GM23338 (cell line): Measurements from ENCODE around the gene ABCA7. TPM values are rescaled to one million over a fixed set of nuclear protein-coding genes. Genes with fewer than 3 reads are reported as not detected.

Experiments used
- ATAC-seq: fragments of 200-7000 bp; cut with Tn5 transposase; 3 replicates; pipeline ENCODE4 v1.9.1; 2020
- DNase-seq: peaks from one replicate; pipeline ENCODE4 v3.0.0-alpha.2; 2015; ENCODE audit warnings: low spot score
- H2AFZ ChIP-seq: fragments of 200-600 bp; sonication (generic); 2 replicates; pipeline ENCODE4 v1.8.0; 2016; ENCODE audit warnings: antibody characterized with exemption, mild to moderate bottlenecking, moderate library complexity
- H3F3A ChIP-seq: fragments of 200-600 bp; sonication (generic); replicated peaks from 2 replicates; pipeline ENCODE4 v1.8.0; 2017; ENCODE audit warnings: antibody characterized with exemption, mixed run types, low read depth
- H3K27ac ChIP-seq: fragments of 200-600 bp; sonication (generic); 2 replicates; pipeline ENCODE4 v1.6.1; 2016; ENCODE audit warnings: low read depth
- H3K27me3 ChIP-seq: fragments of 200-600 bp; sonication (generic); 2 replicates; pipeline ENCODE4 v1.8.0; 2016; ENCODE audit warnings: mild to moderate bottlenecking, mixed run types, moderate library complexity; ENCODE audit not compliant: insufficient read depth
- H3K36me3 ChIP-seq: fragments of 200-600 bp; sonication (generic); 2 replicates; pipeline ENCODE4 v1.8.0; 2016; ENCODE audit warnings: mild to moderate bottlenecking; ENCODE audit not compliant: insufficient read depth
- H3K4me1 ChIP-seq: fragments of 200-600 bp; sonication (generic); 2 replicates; pipeline ENCODE4 v1.8.0; 2016; ENCODE audit warnings: mild to moderate bottlenecking, moderate library complexity; ENCODE audit not compliant: insufficient read depth
- H3K4me2 ChIP-seq: fragments of 200-600 bp; sonication (generic); 2 replicates; pipeline ENCODE4 v1.7.1; 2017; ENCODE audit warnings: mixed run types
- H3K4me3 ChIP-seq: fragments of 200-600 bp; sonication (generic); 2 replicates; pipeline ENCODE4 v1.6.1; 2016; ENCODE audit warnings: mixed run types
- H3K79me2 ChIP-seq: fragments of 200-600 bp; sonication (generic); replicated peaks from 2 replicates; pipeline ENCODE4 v1.8.0; 2017; ENCODE audit warnings: mild to moderate bottlenecking; ENCODE audit not compliant: insufficient read depth
- H3K9me2 ChIP-seq: fragments of 200-600 bp; sonication (generic); 2 replicates; pipeline ENCODE4 v1.8.0; 2017; ENCODE audit not compliant: insufficient read depth
- H4K20me1 ChIP-seq: fragments of 200-600 bp; sonication (generic); replicated peaks from 2 replicates; pipeline ENCODE4 v1.8.0; 2017; ENCODE audit warnings: mild to moderate bottlenecking; ENCODE audit not compliant: insufficient read depth
- H3K27ac Mint-ChIP-seq: 2 replicates; pipeline ENCODE4 v1.8.0; 2020; ENCODE audit warnings: inconsistent platforms, mild to moderate bottlenecking, moderate library complexity, mixed read lengths
- H3K27me3 Mint-ChIP-seq: 3 replicates; pipeline ENCODE4 v1.8.0; 2022; ENCODE audit warnings: low read depth, mild to moderate bottlenecking, moderate library complexity, mixed read lengths, inconsistent platforms; ENCODE audit not compliant: insufficient read depth, poor library complexity
- H3K36me3 Mint-ChIP-seq: 3 replicates; pipeline ENCODE4 v1.8.0; 2021; ENCODE audit warnings: low read depth, mild to moderate bottlenecking, inconsistent platforms, moderate library complexity, mixed read lengths
- H3K4me1 Mint-ChIP-seq: 3 replicates; pipeline ENCODE4 v1.8.0; 2020; ENCODE audit warnings: mild to moderate bottlenecking, inconsistent platforms, mixed read lengths
- H3K4me3 Mint-ChIP-seq: 3 replicates; pipeline ENCODE4 v1.8.0; 2021; ENCODE audit warnings: moderate library complexity, mild to moderate bottlenecking, inconsistent platforms, mixed read lengths
- H3K9me3 Mint-ChIP-seq: 3 replicates; pipeline ENCODE4 v1.8.0; 2020; ENCODE audit warnings: moderate library complexity, mild to moderate bottlenecking, inconsistent platforms, mixed read lengths
- CREB1 ChIP-seq: fragments of 250-450 bp; sonication (Bioruptor Pico); IDR thresholded peaks from 2 replicates; pipeline ENCODE4 v1.5.0; 2020; ENCODE audit warnings: low read depth, mild to moderate bottlenecking, moderate library complexity
- ETS1 ChIP-seq: IDR thresholded peaks from 2 replicates; pipeline ENCODE4 v1.6.1; 2016; ENCODE audit warnings: antibody characterized with exemption
- EZH2 ChIP-seq: fragments of 200-600 bp; sonication (generic); IDR thresholded peaks from one replicate; pipeline ENCODE4 v1.8.0; 2017; ENCODE audit warnings: antibody characterized with exemption, mild to moderate bottlenecking, low read depth; ENCODE audit not compliant: unreplicated experiment
- EZH2phosphoT487 ChIP-seq: fragments of 200-600 bp; sonication (generic); IDR thresholded peaks from one replicate; pipeline ENCODE4 v1.8.1; 2018; ENCODE audit warnings: antibody characterized with exemption; ENCODE audit not compliant: unreplicated experiment
- JUNB ChIP-seq: IDR thresholded peaks from one replicate; pipeline ENCODE4 v1.6.1; 2016; ENCODE audit warnings: antibody characterized with exemption; ENCODE audit not compliant: unreplicated experiment
- NANOG ChIP-seq: IDR thresholded peaks from 2 replicates; pipeline ENCODE4 v1.6.1; 2016; ENCODE audit warnings: antibody characterized with exemption, borderline replicate concordance
- POLR2AphosphoS5 ChIP-seq: IDR thresholded peaks from 2 replicates; pipeline ENCODE4 v1.6.1; 2016; ENCODE audit warnings: antibody characterized with exemption, low read depth
- STAT1 ChIP-seq: IDR thresholded peaks from one replicate; pipeline ENCODE4 v1.6.1; 2016; ENCODE audit warnings: antibody characterized with exemption; ENCODE audit not compliant: unreplicated experiment
- ZNF114 ChIP-seq: fragments of 250-450 bp; sonication (Bioruptor Pico); IDR thresholded peaks from 2 replicates; pipeline ENCODE4 v1.5.0; 2020; ENCODE audit warnings: mild to moderate bottlenecking, moderate library complexity
- ZNF331 ChIP-seq: fragments of 250-450 bp; sonication (Bioruptor Pico); IDR thresholded peaks from 2 replicates; pipeline ENCODE4 v1.5.0; 2020; ENCODE audit warnings: low read depth, mild to moderate bottlenecking, moderate library complexity
- ZNF462 ChIP-seq: fragments of 250-450 bp; sonication (Bioruptor Pico); IDR thresholded peaks from 2 replicates; pipeline ENCODE4 v1.5.0; 2020; ENCODE audit warnings: mild to moderate bottlenecking, moderate library complexity
- polyA plus RNA-seq: library from polyadenylated mRNA; unstranded; fragments of >200 nt; fragmentation: Nextera tagmentation; extraction: Ambion mirVana; gene quantifications from 2 replicates; pipeline ENCODE4 v1.2.1, GENCODE V29; 2016
- total RNA-seq: library from RNA; depleted of rRNA; stranded (reverse); fragments of >200 nt; shearing (Covaris generic); gene quantifications from 2 replicates; pipeline ENCODE4 v1.2.3, GENCODE V29; 2014
- TF ChIP-seq, protein P1 (sequence below), 2 experiments: fragments of 200-600 bp in 1 of 2; sonication (generic) in 1 of 2; conservative IDR thresholded peaks; 2 replicates each; pipeline versions ENCODE4 v1.5.1 to v1.6.1; 2016 to 2017; ENCODE audit warnings: antibody characterized with exemption in 2 of 2, low read depth in 2 of 2, mild to moderate bottlenecking in 2 of 2, moderate library complexity in 1 of 2
- TF ChIP-seq, protein P2 (sequence below): IDR thresholded peaks from one replicate; pipeline ENCODE4 v1.6.1; 2018; ENCODE audit warnings: antibody characterized with exemption; ENCODE audit not compliant: unreplicated experiment

ABCA7 gene
- total and polyA plus RNA-seq, 2 experiments from 2014 or later: 22.2 to 27.4 TPM

DNA sequence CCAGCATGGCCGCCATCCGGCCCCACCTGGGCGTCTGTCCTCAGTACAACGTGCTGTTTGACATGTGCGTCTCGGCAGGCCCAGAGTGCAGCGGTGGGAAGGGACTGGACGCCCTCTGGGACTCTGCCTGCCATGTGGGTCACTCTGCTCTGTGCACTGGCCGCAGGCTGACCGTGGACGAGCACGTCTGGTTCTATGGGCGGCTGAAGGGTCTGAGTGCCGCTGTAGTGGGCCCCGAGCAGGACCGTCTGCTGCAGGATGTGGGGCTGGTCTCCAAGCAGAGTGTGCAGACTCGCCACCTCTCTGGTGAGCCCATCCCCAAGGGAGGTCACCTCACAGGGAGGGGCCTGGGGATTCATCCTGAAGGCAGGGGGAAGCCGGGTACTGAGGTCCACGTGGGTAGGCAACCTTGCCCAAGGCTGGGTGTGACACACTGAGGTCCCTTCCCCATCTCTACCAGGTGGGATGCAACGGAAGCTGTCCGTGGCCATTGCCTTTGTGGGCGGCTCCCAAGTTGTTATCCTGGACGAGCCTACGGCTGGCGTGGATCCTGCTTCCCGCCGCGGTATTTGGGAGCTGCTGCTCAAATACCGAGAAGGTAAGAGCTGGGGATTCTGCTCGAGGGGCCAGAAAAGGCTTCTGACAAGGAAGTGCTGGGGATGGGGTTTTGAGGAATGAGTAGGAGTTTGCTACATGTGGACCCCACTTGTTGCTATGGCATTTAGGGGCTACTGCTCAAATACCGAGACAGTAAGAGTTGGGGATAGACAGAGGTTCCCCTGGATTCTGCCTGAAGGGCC, 11.3 kb downstream of the ABCA7 start:
- Histone ChIP-seq H3K4me2 (no peak overlapping the region), H3K9me2 (no peaks in the 10 kb centered on the region), H3K36me3 (no peaks in the 10 kb centered on the region), H3K27ac (no peak overlapping the region), H3K79me2 (no peaks in the 10 kb centered on the region), H3K4me1 (no peaks in the 10 kb centered on the region), H3K27me3 (no peaks in the 10 kb centered on the region), H2AFZ (no peak overlapping the region), H4K20me1 (no peaks in the 10 kb centered on the region), H3F3A (no peaks in the 10 kb centered on the region), H3K4me3 (no peak overlapping the region)
- TF ChIP-seq EZH2phosphoT487 (no peak), ZNF462 (no peak), ZNF114 (CRISPR knock-in tag) (no peak), CREB1 (CRISPR knock-in tag) (no peak), ZNF331 (CRISPR knock-in tag) (no peak), STAT1 (no peak), ETS1 (no peak), EZH2 (no peak), NANOG (no peak), JUNB (no peak), POLR2AphosphoS5 (no peak)
- TF ChIP-seq, protein P1, sequence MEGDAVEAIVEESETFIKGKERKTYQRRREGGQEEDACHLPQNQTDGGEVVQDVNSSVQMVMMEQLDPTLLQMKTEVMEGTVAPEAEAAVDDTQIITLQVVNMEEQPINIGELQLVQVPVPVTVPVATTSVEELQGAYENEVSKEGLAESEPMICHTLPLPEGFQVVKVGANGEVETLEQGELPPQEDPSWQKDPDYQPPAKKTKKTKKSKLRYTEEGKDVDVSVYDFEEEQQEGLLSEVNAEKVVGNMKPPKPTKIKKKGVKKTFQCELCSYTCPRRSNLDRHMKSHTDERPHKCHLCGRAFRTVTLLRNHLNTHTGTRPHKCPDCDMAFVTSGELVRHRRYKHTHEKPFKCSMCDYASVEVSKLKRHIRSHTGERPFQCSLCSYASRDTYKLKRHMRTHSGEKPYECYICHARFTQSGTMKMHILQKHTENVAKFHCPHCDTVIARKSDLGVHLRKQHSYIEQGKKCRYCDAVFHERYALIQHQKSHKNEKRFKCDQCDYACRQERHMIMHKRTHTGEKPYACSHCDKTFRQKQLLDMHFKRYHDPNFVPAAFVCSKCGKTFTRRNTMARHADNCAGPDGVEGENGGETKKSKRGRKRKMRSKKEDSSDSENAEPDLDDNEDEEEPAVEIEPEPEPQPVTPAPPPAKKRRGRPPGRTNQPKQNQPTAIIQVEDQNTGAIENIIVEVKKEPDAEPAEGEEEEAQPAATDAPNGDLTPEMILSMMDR (conservative IDR thresholded peaks at IDR 0.05; ENCODE audit: low read depth in 2 of 2): no peak
- TF ChIP-seq, protein P2, sequence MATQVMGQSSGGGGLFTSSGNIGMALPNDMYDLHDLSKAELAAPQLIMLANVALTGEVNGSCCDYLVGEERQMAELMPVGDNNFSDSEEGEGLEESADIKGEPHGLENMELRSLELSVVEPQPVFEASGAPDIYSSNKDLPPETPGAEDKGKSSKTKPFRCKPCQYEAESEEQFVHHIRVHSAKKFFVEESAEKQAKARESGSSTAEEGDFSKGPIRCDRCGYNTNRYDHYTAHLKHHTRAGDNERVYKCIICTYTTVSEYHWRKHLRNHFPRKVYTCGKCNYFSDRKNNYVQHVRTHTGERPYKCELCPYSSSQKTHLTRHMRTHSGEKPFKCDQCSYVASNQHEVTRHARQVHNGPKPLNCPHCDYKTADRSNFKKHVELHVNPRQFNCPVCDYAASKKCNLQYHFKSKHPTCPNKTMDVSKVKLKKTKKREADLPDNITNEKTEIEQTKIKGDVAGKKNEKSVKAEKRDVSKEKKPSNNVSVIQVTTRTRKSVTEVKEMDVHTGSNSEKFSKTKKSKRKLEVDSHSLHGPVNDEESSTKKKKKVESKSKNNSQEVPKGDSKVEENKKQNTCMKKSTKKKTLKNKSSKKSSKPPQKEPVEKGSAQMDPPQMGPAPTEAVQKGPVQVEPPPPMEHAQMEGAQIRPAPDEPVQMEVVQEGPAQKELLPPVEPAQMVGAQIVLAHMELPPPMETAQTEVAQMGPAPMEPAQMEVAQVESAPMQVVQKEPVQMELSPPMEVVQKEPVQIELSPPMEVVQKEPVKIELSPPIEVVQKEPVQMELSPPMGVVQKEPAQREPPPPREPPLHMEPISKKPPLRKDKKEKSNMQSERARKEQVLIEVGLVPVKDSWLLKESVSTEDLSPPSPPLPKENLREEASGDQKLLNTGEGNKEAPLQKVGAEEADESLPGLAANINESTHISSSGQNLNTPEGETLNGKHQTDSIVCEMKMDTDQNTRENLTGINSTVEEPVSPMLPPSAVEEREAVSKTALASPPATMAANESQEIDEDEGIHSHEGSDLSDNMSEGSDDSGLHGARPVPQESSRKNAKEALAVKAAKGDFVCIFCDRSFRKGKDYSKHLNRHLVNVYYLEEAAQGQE: no peak
- H3K4me3 Mint-ChIP-seq: no peak overlapping the region
- DNase-seq: no peak
- peaks cover 7% of the 10 kb centered on the region; the same call in 2 of the 3 replicates for H3K9me3 Mint-ChIP-seq
- no peak for ATAC-seq
- peaks cover 19% of the 10 kb centered on the region for H3K27me3 Mint-ChIP-seq
- peaks cover 18% of the 10 kb centered on the region for H3K36me3 Mint-ChIP-seq
- no peaks in the 10 kb centered on the region for H3K4me1 Mint-ChIP-seq
- no peak overlapping the region for H3K27ac Mint-ChIP-seq
